ENCODE results near the gene PRDM2.

PRDM2 gene

GRCh38 chr1:13760921-13761320 lies 60.9 kb downstream of the PRDM2 start:
- no peak for DNase-seq (ENCODE audit: extremely low read depth in 1 of 2, low read depth in 1 of 2)

DNA sequence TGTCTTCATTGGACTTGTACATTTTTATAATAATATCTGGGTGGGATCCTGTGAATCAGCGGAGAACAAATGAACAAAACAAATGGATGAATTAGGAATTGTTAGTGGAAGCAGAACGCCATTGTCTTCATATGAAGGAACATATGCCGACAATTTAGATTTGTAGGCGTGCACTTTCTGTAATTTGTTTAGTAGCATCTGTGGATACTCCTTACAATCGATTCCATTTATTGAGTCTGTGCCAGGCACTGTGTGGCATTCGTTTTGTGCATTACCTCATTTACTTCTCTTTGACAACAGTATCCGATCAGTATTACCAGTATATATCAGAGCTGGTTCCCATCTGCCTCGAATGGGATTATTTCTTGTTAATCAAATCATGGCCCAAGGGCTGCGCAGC lies 61.9 kb downstream of the PRDM2 start:
- DNase-seq (ENCODE audit: extremely low read depth in 1 of 2, low read depth in 1 of 2): no peak

- no peak for DNase-seq (ENCODE audit: extremely low read depth in 1 of 2, low read depth in 1 of 2)
Observed at GRCh38 chr1:13762642-13763041, 62.7 kb downstream of the PRDM2 start.

- DNase-seq (ENCODE audit: extremely low read depth in 1 of 2, low read depth in 1 of 2): no peak
Observed at GRCh38 chr1:13763222-13763621, 63.2 kb downstream of the PRDM2 start.

GRCh38 chr1:13763991-13764390 lies 64.0 kb downstream of the PRDM2 start:
- DNase-seq (ENCODE audit: extremely low read depth in 1 of 2, low read depth in 1 of 2): no peak

GRCh38 chr1:13764588-13765332 lies 64.8 kb downstream of the PRDM2 start:
- no peak for DNase-seq (ENCODE audit: extremely low read depth in 1 of 2, low read depth in 1 of 2)

DNA sequence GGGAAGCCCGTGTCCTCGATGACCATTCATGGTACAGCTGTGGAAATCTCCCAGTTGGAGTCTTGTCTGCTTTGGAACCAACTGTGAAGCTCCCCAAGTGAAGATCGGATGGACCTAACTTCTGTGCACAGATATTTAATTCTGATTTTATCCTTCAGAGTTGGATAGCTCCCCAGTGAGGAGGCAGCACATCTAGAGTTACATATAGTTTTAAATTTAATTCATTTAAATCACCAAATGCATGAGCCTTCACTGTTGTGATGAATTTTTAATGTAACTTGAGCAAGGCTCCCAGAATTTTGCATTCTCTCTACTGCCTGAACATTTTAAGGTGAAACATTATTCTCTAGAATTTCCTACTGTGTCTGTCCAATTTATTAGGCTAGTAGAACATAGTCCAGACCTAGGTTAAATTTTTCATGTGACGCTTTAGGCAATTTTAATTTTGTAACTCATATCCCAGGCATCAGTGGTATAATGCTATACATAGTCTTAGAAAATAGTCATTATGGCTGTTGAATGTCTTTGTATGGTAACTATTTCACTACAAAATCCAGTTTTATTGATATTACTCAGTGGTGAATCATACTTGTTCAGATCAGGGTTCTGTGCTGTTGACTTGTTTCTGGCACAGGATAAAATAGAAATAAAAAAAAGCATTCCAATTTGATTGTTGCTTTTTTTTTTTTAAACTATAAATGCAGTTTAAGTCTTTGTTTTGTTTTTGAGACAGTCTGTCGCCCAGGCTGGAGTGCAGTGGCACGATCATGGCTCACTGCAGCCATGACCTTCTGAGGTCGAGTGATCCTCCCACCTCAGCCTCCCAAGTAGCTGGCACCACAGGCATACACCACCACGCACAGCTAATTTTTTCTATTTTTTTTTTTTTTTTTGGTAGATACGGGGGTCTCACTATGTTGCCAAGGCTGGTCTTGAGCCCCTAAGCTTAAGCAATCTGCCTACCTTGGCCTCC lies 66.9 kb downstream of the PRDM2 start:
- no peak for DNase-seq (ENCODE audit: extremely low read depth in 1 of 2, low read depth in 1 of 2)

- DNase-seq (ENCODE audit: extremely low read depth in 1 of 2, low read depth in 1 of 2): no peak
Observed at GRCh38 chr1:13769212-13769611, 69.2 kb downstream of the PRDM2 start.

- no peak for DNase-seq (ENCODE audit: extremely low read depth in 1 of 2, low read depth in 1 of 2)
Observed at GRCh38 chr1:13769830-13770229, 69.8 kb downstream of the PRDM2 start.

DNA sequence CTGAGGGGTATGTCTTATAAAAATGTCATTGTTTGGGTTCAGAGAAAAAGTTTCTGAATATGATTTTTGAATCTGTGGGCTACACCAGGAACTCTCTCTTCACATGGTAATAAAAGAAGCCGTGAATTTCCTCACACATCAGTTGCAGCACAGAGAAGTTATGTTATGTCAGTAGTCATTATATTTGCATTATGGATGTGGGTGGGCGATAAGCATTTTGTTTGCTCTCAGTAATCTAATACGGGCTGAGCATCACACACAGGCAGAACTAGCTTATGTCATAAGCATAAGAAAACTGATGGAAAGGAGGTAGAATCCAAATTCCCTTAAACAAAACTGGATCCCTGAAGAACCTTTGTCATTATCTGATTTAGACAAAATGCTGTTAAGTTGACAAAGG lies 70.8 kb downstream of the PRDM2 start:
- no peak for DNase-seq (ENCODE audit: extremely low read depth in 1 of 2, low read depth in 1 of 2)

GRCh38 chr1:13771745-13772144 lies 71.8 kb downstream of the PRDM2 start:
- no peak for DNase-seq (ENCODE audit: extremely low read depth in 1 of 2, low read depth in 1 of 2)

GRCh38 chr1:13772271-13772670 lies 72.3 kb downstream of the PRDM2 start:
- no peak for DNase-seq (ENCODE audit: extremely low read depth in 1 of 2, low read depth in 1 of 2)

DNA sequence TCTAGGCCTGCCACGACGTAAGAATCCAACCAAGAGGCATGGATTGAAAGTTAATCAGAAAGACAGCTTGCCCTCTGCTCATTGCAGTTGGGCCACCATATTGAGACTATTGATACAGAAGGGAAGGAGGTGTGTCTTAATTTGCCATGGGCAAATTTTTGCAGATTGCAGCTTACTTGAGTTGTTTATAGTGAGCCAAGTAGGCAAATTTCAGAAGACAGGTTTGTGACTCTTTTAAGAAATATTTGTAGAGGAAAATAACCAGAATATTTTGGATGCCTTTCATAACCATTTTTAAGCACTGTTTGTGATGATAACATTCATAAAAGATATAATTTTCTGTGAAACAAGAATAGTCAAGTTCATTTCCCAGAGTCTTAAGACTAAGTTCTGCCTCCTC lies 74.1 kb downstream of the PRDM2 start:
- DNase-seq (ENCODE audit: extremely low read depth in 1 of 2, low read depth in 1 of 2): no peak

- no peak for DNase-seq (ENCODE audit: extremely low read depth in 1 of 2, low read depth in 1 of 2)
Observed at GRCh38 chr1:13775459-13775858, 75.5 kb downstream of the PRDM2 start.

- DNase-seq (ENCODE audit: extremely low read depth in 1 of 2, low read depth in 1 of 2): no peak
Observed at GRCh38 chr1:13775916-13776315, 75.9 kb downstream of the PRDM2 start.

DNA sequence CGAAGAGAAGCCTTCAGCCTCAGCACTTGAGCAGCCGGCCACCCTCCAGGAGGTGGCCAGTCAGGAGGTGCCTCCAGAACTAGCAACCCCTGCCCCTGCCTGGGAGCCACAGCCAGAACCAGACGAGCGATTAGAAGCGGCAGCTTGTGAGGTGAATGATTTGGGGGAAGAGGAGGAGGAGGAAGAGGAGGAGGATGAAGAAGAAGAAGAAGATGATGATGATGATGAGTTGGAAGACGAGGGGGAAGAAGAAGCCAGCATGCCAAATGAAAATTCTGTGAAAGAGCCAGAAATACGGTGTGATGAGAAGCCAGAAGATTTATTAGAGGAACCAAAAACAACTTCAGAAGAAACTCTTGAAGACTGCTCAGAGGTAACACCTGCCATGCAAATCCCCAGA lies 78.4 kb downstream of the PRDM2 start:
- no peak for DNase-seq (ENCODE audit: extremely low read depth in 1 of 2, low read depth in 1 of 2)

GRCh38 chr1:13779930-13780329 lies 79.9 kb downstream of the PRDM2 start:
- DNase-seq (ENCODE audit: extremely low read depth in 1 of 2, low read depth in 1 of 2): no peak

DNA sequence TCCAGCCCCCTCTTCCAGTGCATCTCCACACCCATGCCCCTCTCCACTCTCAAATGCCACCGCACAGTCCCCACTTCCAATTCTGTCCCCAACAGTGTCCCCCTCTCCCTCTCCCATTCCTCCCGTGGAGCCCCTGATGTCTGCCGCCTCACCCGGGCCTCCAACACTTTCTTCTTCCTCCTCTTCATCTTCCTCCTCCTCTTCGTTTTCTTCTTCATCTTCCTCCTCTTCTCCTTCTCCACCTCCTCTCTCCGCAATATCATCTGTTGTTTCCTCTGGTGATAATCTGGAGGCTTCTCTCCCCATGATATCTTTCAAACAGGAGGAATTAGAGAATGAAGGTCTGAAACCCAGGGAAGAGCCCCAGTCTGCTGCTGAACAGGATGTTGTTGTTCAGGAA lies 80.8 kb downstream of the PRDM2 start:
- no peak for DNase-seq (ENCODE audit: extremely low read depth in 1 of 2, low read depth in 1 of 2)

GRCh38 chr1:13781228-13781627 lies 81.2 kb downstream of the PRDM2 start:
- DNase-seq (ENCODE audit: extremely low read depth in 1 of 2, low read depth in 1 of 2): no peak

GRCh38 chr1:13781907-13782633 lies 82.1 kb downstream of the PRDM2 start:
- no peak for DNase-seq (ENCODE audit: extremely low read depth in 1 of 2, low read depth in 1 of 2)

- DNase-seq (ENCODE audit: extremely low read depth in 1 of 2, low read depth in 1 of 2): no peak
Observed at GRCh38 chr1:13782634-13783360, 82.8 kb downstream of the PRDM2 start.
